GM10266 (cell line): ENCODE measurements around the gene C1QTNF8.

Experiments used
- DNase-seq: peaks from one replicate; pipeline ENCODE4 v3.0.0; 2012; ENCODE audit errors: extremely low spot score
- TF ChIP-seq, protein P1 (sequence below): IDR thresholded peaks from 2 replicates; pipeline ENCODE4 v1.5.1; 2012; ENCODE audit warnings: mild to moderate bottlenecking, low read depth; ENCODE audit not compliant: control insufficient read depth, insufficient read depth; ENCODE audit errors: missing control alignments

The C1QTNF8 gene

DNA sequence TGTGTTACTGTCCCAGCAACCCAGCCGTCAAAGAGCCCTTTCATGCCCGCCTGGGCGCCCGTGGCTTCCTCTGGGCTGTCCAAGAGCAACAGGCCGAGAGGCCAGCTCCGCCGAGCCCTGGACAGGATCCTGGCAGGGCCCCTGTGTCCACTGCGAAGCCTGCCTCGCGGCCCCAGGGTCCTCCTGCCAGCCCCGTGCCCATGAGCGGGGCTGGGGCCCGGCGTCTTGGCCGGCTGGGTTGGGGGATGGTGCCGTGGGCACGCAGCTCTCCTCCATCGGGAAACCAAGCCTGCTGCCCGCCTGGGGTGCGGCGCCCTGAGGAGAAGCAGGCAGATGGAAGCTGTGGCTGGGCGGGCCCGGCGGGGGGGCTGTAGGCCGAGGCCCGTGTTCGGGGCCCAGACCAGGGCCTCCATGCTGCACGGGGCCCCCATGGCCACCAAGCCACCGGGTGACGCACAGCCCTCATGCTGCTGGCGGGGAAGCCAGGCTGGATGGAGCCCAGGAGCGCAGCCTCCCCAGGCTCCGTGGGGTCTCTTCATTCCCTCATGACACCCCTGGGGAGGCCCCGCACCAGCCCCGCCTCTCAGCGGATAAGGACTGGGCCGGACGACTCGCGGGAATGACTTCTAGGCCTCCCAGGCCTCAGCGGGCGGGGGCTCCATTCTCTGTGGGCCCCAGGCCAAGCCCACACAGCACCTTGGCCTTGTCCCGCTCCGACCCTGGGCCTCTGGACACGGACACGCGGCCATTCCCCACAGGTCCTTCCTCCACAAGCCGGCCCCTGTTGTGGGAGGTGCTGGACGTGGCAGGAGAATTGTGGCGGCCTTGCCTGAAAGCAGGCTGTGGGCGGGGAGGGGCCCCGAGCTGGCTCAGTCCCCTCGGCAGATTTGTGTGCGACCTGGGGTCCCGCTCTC lies at the start of gene C1QTNF8:
C1QTNF8 (minus strand) TSS at position 76 of the 914 bp plus-strand sequence. CDS start 1,322 bp downstream, outside the sequence.
- DNase-seq, result no peak
- TF ChIP-seq, protein P1, sequence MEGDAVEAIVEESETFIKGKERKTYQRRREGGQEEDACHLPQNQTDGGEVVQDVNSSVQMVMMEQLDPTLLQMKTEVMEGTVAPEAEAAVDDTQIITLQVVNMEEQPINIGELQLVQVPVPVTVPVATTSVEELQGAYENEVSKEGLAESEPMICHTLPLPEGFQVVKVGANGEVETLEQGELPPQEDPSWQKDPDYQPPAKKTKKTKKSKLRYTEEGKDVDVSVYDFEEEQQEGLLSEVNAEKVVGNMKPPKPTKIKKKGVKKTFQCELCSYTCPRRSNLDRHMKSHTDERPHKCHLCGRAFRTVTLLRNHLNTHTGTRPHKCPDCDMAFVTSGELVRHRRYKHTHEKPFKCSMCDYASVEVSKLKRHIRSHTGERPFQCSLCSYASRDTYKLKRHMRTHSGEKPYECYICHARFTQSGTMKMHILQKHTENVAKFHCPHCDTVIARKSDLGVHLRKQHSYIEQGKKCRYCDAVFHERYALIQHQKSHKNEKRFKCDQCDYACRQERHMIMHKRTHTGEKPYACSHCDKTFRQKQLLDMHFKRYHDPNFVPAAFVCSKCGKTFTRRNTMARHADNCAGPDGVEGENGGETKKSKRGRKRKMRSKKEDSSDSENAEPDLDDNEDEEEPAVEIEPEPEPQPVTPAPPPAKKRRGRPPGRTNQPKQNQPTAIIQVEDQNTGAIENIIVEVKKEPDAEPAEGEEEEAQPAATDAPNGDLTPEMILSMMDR, result no peak

DNA sequence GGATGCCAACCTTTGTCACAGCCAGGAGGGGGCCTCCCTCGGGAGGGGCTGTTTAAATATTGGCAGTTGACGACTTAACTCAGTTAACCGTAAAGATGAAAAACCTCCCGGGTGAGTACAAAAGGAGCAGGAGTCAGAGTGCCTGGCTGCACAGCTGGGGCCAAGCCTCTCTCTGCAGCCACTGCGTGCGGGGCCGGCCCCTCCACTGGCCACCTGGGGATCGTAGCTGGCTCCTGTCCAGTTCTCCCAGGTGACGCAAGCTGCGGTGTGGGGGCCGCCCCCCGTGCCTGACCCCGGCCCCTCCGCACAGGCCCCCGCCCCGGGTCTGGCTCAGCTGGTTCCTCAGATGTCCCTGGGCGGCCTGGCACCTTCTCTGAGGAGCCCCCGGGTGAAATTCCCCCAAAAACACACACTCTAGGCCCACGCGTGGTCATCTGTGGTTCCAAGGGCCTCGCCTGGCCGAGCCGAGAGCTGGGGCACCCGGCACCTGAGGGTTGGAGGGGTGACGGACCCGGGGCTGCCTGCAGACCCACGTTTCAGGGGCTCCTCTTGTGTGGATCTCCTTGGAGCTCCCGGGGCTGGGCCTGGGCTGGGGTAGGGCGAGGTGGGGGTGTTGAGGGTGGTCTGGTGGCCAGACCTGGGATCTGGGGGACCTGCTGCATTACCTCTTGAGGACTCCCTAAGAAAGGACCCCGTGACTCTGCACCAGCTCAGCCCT lies 49.5 kb upstream of the C1QTNF8 start:
- TF ChIP-seq, protein P1, result no peak
- no peak for DNase-seq

- no peak for DNase-seq
- TF ChIP-seq, protein P1, result no peak
These were observed 48.7 kb upstream of the C1QTNF8 start for GRCh38 chr16:1144476-1145382.

DNA sequence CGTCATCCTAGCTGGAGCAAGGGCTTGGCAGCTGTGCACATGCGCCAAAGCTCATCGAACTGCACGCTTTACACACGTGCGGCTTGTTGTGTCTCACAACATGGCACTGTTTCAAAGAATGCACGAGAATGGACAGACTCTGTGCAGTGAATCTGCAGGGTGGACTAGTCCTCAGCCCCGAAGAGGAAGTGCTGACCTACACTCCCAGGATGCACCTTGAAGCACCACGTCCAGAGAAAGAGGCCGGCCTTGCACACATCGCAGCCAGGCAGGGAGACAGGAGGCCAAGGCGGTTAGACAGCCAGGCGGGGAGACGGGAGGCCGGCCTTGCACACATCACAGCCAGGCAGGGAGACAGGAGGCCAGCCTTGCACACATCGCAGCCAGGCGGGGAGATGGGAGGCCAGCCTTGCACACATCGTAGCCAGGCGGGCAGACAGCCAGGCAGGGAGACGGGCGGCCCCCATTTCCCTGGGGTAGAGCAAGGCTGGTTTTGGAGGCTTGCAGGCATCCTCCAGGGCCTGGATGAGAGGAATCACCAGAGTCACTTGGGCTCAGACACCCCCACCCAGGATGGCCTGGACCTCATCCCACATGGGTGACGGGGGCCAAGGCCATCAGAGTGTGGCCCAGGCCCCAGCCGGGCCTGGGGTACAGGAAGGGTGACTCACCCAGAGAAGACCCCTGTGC lies 47.9 kb upstream of the C1QTNF8 start:
- TF ChIP-seq, protein P1, result no peak
- no peak for DNase-seq

- TF ChIP-seq, protein P1, result no peak
- no peak for DNase-seq
These were observed 46.9 kb upstream of the C1QTNF8 start for GRCh38 chr16:1142911-1143310.

DNA sequence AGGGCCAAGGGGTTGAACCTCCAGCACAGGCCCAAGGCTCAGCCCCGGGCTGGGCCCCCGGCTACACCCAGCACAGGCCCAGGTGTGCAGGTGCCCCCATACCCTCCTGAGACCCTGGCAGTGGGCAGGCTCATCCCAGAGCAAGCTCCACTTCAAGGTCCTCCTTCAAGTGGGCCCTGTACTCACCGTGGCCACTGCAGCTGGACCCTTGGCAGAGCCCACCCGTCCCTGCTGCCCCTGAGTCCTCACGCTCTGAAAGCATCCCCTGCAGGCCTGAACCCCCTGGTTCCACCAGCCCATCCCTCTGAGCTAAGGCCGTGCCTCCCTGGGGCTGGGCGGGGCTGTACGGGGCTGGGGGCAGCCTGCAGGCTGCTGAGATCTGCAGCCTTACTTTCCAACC lies 45.7 kb upstream of the C1QTNF8 start:
- no peak for DNase-seq
- TF ChIP-seq, protein P1, result no peak
